ENCODE data around the gene GNA12. TPM values are rescaled to one million over a fixed set of nuclear protein-coding genes. Genes with fewer than 3 reads are reported as not detected.

The GNA12 gene
- polyA plus RNA-seq, 1 donor (not counting 4 experiments of a cell fraction or from before 2014, with no cell fraction given): 35.5 TPM

- peaks cover 18% of the 10 kb centered on the region for H3K4me1 ChIP-seq (ENCODE audit: control insufficient read depth, extremely low read depth, insufficient read depth, low read length)
- H4K20me1 ChIP-seq (ENCODE audit: control insufficient read depth, extremely low read depth, insufficient read depth, low read length): no peaks in the 10 kb centered on the region
- H3K9ac ChIP-seq (ENCODE audit: control insufficient read depth, extremely low read depth, insufficient read depth, low read length): no peak overlapping the region
- no peak for TF ChIP-seq EZH2 (IDR thresholded peaks at IDR 0.05; ENCODE audit: low read length)
- TF ChIP-seq, protein P1, sequence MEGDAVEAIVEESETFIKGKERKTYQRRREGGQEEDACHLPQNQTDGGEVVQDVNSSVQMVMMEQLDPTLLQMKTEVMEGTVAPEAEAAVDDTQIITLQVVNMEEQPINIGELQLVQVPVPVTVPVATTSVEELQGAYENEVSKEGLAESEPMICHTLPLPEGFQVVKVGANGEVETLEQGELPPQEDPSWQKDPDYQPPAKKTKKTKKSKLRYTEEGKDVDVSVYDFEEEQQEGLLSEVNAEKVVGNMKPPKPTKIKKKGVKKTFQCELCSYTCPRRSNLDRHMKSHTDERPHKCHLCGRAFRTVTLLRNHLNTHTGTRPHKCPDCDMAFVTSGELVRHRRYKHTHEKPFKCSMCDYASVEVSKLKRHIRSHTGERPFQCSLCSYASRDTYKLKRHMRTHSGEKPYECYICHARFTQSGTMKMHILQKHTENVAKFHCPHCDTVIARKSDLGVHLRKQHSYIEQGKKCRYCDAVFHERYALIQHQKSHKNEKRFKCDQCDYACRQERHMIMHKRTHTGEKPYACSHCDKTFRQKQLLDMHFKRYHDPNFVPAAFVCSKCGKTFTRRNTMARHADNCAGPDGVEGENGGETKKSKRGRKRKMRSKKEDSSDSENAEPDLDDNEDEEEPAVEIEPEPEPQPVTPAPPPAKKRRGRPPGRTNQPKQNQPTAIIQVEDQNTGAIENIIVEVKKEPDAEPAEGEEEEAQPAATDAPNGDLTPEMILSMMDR (optimal IDR thresholded peaks at IDR 0.05 in 1 of 3, IDR thresholded peaks at IDR 0.05 in 1 of 3, conservative IDR thresholded peaks at IDR 0.05 in 1 of 3; ENCODE audit: extremely low read depth in 1 of 3, insufficient read depth in 2 of 3, low read length in 3 of 3): no peak
- no peaks in the 10 kb centered on the region for H3K27me3 ChIP-seq (ENCODE audit: control insufficient read depth, extremely low read depth, insufficient read depth, low read length)
- H3K9me1 ChIP-seq (ENCODE audit: control insufficient read depth, extremely low read depth, insufficient read depth, low read length): no peaks in the 10 kb centered on the region
- peak overlapping the region; percentile 77 for H2AFZ ChIP-seq (ENCODE audit: control insufficient read depth, low read length)
- no peaks in the 10 kb centered on the region for H3K36me3 ChIP-seq (ENCODE audit: control insufficient read depth in 2 of 2, extremely low read depth in 1 of 2, insufficient read depth in 2 of 2, low read length in 2 of 2)
- no peak for DNase-seq (ENCODE audit: low read depth, low spot score)
- FAIRE-seq: no peak
- dilution Hi-C loops (cut with MboI; ENCODE audit: extremely low pct_ligation_motif_present, low sequenced_read_pairs): no loop called here
- H3K4me3 ChIP-seq (ENCODE audit: control insufficient read depth in 2 of 3, extremely low read depth in 1 of 3, insufficient read depth in 2 of 3, low read depth in 1 of 3, low read length in 3 of 3): no peak overlapping the region
- no peaks in the 10 kb centered on the region for H3K9me3 ChIP-seq (ENCODE audit: control insufficient read depth, low read depth, low read length)
- H3K79me2 ChIP-seq (ENCODE audit: control insufficient read depth, insufficient read depth, low read length): no peaks in the 10 kb centered on the region
- no peak overlapping the region for H3K27ac ChIP-seq (ENCODE audit: control insufficient read depth, insufficient read depth, low read length)
- H3K4me2 ChIP-seq (ENCODE audit: control insufficient read depth, extremely low read depth, insufficient read depth, low read depth, low read length): no peak overlapping the region
These were observed 25.9 kb upstream of the GNA12 start for GRCh38 chr7:2869981-2870380.

GRCh38 chr7:2866601-2867000 lies 22.5 kb upstream of the GNA12 start:
- Histone ChIP-seq H3K9me3 (ENCODE audit: control insufficient read depth, low read depth, low read length) (no peaks in the 10 kb centered on the region), H3K4me1 (ENCODE audit: control insufficient read depth, extremely low read depth, insufficient read depth, low read length) (peaks cover 31% of the 10 kb centered on the region), H3K79me2 (ENCODE audit: control insufficient read depth, insufficient read depth, low read length) (no peaks in the 10 kb centered on the region), H3K9me1 (ENCODE audit: control insufficient read depth, extremely low read depth, insufficient read depth, low read length) (no peaks in the 10 kb centered on the region), H3K27ac (ENCODE audit: control insufficient read depth, insufficient read depth, low read length) (no peak overlapping the region), H3K36me3 (ENCODE audit: control insufficient read depth in 2 of 2, extremely low read depth in 1 of 2, insufficient read depth in 2 of 2, low read length in 2 of 2) (no peaks in the 10 kb centered on the region), H3K27me3 (ENCODE audit: control insufficient read depth, extremely low read depth, insufficient read depth, low read length) (no peaks in the 10 kb centered on the region), H4K20me1 (ENCODE audit: control insufficient read depth, extremely low read depth, insufficient read depth, low read length) (no peaks in the 10 kb centered on the region), H3K9ac (ENCODE audit: control insufficient read depth, extremely low read depth, insufficient read depth, low read length) (no peak overlapping the region), H3K4me3 (ENCODE audit: control insufficient read depth in 2 of 3, extremely low read depth in 1 of 3, insufficient read depth in 2 of 3, low read depth in 1 of 3, low read length in 3 of 3) (no peak overlapping the region), H2AFZ (ENCODE audit: control insufficient read depth, low read length) (no peak overlapping the region), H3K4me2 (ENCODE audit: control insufficient read depth, extremely low read depth, insufficient read depth, low read depth, low read length) (no peak overlapping the region)
- dilution Hi-C loops (cut with MboI; ENCODE audit: extremely low pct_ligation_motif_present, low sequenced_read_pairs): no loop called here
- no peak for FAIRE-seq
- no peak for DNase-seq (ENCODE audit: low read depth, low spot score)
- no peak for TF ChIP-seq EZH2 (IDR thresholded peaks at IDR 0.05; ENCODE audit: low read length)
- TF ChIP-seq, protein P1 (optimal IDR thresholded peaks at IDR 0.05 in 1 of 3, IDR thresholded peaks at IDR 0.05 in 1 of 3, conservative IDR thresholded peaks at IDR 0.05 in 1 of 3; ENCODE audit: extremely low read depth in 1 of 3, insufficient read depth in 2 of 3, low read length in 3 of 3): no peak

Measured in keratinocyte (primary cell).